Osteoblast (primary cell): ENCODE results near the gene TLE4. TPM values are rescaled to one million over a fixed set of nuclear protein-coding genes. Genes with fewer than 3 reads are reported as not detected.

Source experiments
- DNase-seq: peaks from one replicate; pipeline ENCODE4 v3.0.0; 2011; ENCODE audit warnings: low spot score, mixed read lengths; ENCODE audit not compliant: insufficient read length; ENCODE audit errors: missing footprints
- H2AFZ ChIP-seq: 2 replicates; pipeline ENCODE4 v1.6.0; 2011; ENCODE audit warnings: mild to moderate bottlenecking, low read length
- H3K27ac ChIP-seq: 2 replicates; pipeline ENCODE4 v1.5.1; 2011; ENCODE audit warnings: mild to moderate bottlenecking, low read depth, low read length, moderate library complexity
- H3K27me3 ChIP-seq: 2 replicates; pipeline ENCODE4 v1.6.0; 2012; ENCODE audit warnings: mild to moderate bottlenecking, control low read depth, inconsistent platforms, low read length, moderate library complexity; ENCODE audit not compliant: insufficient read depth
- H3K36me3 ChIP-seq: 2 replicates; pipeline ENCODE4 v1.5.1; 2011; ENCODE audit warnings: mild to moderate bottlenecking, low read length, control low read depth, moderate library complexity; ENCODE audit not compliant: insufficient read depth
- H3K4me1 ChIP-seq: 2 replicates; pipeline ENCODE4 v1.5.1; 2011; ENCODE audit warnings: mild to moderate bottlenecking, low read length, control low read depth, moderate library complexity; ENCODE audit not compliant: insufficient read depth
- H3K4me2 ChIP-seq: 2 replicates; pipeline ENCODE4 v1.6.0; 2011; ENCODE audit warnings: mild to moderate bottlenecking, low read length; ENCODE audit not compliant: insufficient read depth
- H3K4me3 ChIP-seq: fragments of 200-600 bp; sonication (generic); 3 replicates; pipeline ENCODE4 v1.5.1; 2012; ENCODE audit warnings: mild to moderate bottlenecking, low read length, inconsistent platforms; ENCODE audit not compliant: insufficient read depth
- H3K79me2 ChIP-seq: 2 replicates; pipeline ENCODE4 v1.6.0; 2012; ENCODE audit warnings: mild to moderate bottlenecking, low read length, control low read depth, inconsistent platforms; ENCODE audit not compliant: insufficient read depth
- H3K9me3 ChIP-seq: 2 replicates; pipeline ENCODE4 v1.5.1; 2011; ENCODE audit warnings: low read depth, low read length, control low read depth
- H4K20me1 ChIP-seq: 2 replicates; pipeline ENCODE4 v1.6.0; 2012; ENCODE audit warnings: mild to moderate bottlenecking, low read length, control low read depth; ENCODE audit not compliant: insufficient read depth
- total RNA-seq: library from RNA; depleted of rRNA; stranded (reverse); fragments of >200 nt; gene quantifications from 2 replicates; pipeline ENCODE4 v1.2.3, GENCODE V29; 2012
- TF ChIP-seq, protein P1 (sequence below): IDR thresholded peaks from 2 replicates; pipeline ENCODE4 v1.5.1; 2011; ENCODE audit warnings: mild to moderate bottlenecking, low read depth, low read length, moderate library complexity; ENCODE audit errors: extremely low read depth

Gene TLE4
- total RNA-seq, 1 donor = 62.2 TPM

DNA sequence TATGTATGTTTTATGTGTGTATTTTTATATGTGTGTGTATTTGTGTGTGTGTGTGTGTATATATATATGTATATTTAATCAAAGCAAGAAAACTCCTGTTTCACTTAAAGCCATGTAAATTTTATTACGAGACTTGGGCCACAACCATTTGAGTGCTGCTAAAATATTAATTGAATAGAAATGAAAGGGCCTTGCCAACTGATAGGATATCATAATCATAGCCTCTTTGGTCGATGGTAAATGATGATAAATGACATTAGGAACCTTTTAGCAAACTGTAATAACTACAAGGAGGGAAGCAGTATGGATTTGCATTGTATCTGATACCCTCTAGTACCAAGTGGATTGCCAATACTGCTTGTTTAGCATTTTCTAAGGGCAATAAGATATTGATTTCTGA, 7.9 kb downstream of the TLE4 start:
- Histone ChIP-seq H3K27me3 (no peaks in the 10 kb centered on the region), H3K36me3 (peaks cover 13% of the 10 kb centered on the region), H3K4me2 (no peak overlapping the region), H3K9me3 (no peaks in the 10 kb centered on the region), H4K20me1 (peaks cover 18% of the 10 kb centered on the region), H3K27ac (no peak overlapping the region), H3K4me3 (no peak overlapping the region), H3K79me2 (peaks cover 69% of the 10 kb centered on the region), H2AFZ (no peak overlapping the region), H3K4me1 (peaks cover 45% of the 10 kb centered on the region)
- no peak for DNase-seq
- TF ChIP-seq, protein P1, sequence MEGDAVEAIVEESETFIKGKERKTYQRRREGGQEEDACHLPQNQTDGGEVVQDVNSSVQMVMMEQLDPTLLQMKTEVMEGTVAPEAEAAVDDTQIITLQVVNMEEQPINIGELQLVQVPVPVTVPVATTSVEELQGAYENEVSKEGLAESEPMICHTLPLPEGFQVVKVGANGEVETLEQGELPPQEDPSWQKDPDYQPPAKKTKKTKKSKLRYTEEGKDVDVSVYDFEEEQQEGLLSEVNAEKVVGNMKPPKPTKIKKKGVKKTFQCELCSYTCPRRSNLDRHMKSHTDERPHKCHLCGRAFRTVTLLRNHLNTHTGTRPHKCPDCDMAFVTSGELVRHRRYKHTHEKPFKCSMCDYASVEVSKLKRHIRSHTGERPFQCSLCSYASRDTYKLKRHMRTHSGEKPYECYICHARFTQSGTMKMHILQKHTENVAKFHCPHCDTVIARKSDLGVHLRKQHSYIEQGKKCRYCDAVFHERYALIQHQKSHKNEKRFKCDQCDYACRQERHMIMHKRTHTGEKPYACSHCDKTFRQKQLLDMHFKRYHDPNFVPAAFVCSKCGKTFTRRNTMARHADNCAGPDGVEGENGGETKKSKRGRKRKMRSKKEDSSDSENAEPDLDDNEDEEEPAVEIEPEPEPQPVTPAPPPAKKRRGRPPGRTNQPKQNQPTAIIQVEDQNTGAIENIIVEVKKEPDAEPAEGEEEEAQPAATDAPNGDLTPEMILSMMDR = no peak

DNA sequence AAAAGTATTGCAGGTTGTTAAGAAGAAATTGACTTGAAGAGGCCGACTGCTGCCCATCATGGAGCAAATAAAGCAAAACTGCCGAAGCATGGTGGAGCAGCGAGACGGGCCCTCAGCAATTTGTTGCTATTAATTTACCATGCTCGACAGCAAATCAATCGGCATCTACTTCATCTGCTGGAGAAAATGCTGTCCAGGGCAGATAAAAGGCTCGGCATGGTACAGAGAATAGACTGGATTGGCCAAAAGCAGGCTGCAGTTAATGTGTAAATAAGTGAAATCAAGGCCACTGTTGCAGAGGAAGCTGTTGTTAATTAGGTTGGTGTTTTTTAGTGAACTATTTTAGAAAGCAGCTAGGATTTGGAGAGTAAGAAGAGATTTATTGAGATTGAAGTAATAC, 8.3 kb downstream of the TLE4 start:
- Histone ChIP-seq H3K4me3 (no peak overlapping the region), H2AFZ (no peak overlapping the region), H3K79me2 (peaks cover 69% of the 10 kb centered on the region), H3K4me1 (peaks cover 42% of the 10 kb centered on the region), H3K9me3 (no peaks in the 10 kb centered on the region), H3K36me3 (peaks cover 13% of the 10 kb centered on the region), H4K20me1 (peaks cover 19% of the 10 kb centered on the region), H3K27me3 (no peaks in the 10 kb centered on the region), H3K27ac (no peak overlapping the region), H3K4me2 (no peak overlapping the region)
- TF ChIP-seq, protein P1 = no peak
- no peak for DNase-seq

DNA sequence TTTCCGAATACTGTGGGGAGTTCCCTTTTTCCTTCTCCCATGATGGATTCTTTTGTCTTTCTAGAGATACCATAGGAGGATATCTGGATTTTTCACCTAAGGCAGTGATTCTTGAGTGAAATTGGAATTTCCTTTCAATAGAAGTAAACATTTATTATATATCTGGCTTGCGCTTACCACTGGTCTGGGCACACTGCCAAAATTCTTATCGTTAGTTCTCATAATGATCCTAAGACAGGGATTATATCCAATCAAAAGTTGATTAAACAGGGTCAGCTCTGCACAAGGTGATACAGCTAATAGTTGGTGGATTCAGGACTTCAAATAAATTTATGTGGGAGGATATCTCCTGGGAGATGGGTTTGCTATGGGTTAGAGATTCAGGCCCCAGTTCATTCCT, 9.6 kb downstream of the TLE4 start:
- no peak overlapping the region for H2AFZ ChIP-seq
- peaks cover 19% of the 10 kb centered on the region for H4K20me1 ChIP-seq
- H3K4me1 ChIP-seq = peaks cover 39% of the 10 kb centered on the region
- H3K36me3 ChIP-seq = peaks cover 13% of the 10 kb centered on the region
- no peak overlapping the region for H3K4me3 ChIP-seq
- H3K27ac ChIP-seq = peak overlapping the region; percentile 55
- TF ChIP-seq, protein P1 = no peak
- peak overlapping the region; percentile 60 for H3K4me2 ChIP-seq
- no peaks in the 10 kb centered on the region for H3K9me3 ChIP-seq
- no peaks in the 10 kb centered on the region for H3K27me3 ChIP-seq
- peaks cover 65% of the 10 kb centered on the region for H3K79me2 ChIP-seq
- DNase-seq = no peak

DNA sequence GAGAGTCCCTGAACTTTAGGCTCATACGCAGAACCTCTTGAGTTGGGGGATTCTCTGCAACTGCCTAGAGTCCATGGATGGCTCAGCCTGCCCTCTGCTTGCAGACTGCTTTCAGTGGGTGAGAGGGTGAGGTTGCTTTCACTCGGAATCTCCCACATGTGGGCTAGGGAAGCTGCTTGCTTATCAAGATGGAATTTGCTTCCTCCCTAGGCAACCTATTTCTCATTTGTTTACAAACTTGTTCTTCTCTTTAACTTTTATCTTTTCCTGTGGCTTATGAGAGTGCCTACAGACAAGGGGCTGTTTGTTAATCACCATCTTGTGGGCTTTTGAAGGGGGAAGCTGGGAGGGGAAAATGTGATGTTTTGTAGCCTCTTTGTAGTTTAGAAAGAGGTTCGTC, 10.0 kb downstream of the TLE4 start:
- peaks cover 19% of the 10 kb centered on the region for H4K20me1 ChIP-seq
- no peaks in the 10 kb centered on the region for H3K9me3 ChIP-seq
- H3K4me2 ChIP-seq = peak overlapping the region; percentile 60
- H3K27me3 ChIP-seq = no peaks in the 10 kb centered on the region
- H2AFZ ChIP-seq = no peak overlapping the region
- TF ChIP-seq, protein P1 = no peak
- no peak overlapping the region for H3K4me3 ChIP-seq
- peaks cover 63% of the 10 kb centered on the region for H3K79me2 ChIP-seq
- H3K4me1 ChIP-seq = peaks cover 36% of the 10 kb centered on the region
- peaks cover 13% of the 10 kb centered on the region for H3K36me3 ChIP-seq
- DNase-seq = peak; percentile 68
- peak overlapping the region; percentile 55 for H3K27ac ChIP-seq
